NCI-H1105 (cell line): ENCODE data around the gene LILRB2.
"Not testable (repeated sequence)": the region's sequence is repeated elsewhere in the genome, so short reads cannot be mapped to it uniquely, and the experiment has no call there.

Source experiments
- DNase-seq: peaks from one replicate; lab custom pipeline; 2025; lab: John Stamatoyannopoulos, UW

Gene LILRB2

DNA sequence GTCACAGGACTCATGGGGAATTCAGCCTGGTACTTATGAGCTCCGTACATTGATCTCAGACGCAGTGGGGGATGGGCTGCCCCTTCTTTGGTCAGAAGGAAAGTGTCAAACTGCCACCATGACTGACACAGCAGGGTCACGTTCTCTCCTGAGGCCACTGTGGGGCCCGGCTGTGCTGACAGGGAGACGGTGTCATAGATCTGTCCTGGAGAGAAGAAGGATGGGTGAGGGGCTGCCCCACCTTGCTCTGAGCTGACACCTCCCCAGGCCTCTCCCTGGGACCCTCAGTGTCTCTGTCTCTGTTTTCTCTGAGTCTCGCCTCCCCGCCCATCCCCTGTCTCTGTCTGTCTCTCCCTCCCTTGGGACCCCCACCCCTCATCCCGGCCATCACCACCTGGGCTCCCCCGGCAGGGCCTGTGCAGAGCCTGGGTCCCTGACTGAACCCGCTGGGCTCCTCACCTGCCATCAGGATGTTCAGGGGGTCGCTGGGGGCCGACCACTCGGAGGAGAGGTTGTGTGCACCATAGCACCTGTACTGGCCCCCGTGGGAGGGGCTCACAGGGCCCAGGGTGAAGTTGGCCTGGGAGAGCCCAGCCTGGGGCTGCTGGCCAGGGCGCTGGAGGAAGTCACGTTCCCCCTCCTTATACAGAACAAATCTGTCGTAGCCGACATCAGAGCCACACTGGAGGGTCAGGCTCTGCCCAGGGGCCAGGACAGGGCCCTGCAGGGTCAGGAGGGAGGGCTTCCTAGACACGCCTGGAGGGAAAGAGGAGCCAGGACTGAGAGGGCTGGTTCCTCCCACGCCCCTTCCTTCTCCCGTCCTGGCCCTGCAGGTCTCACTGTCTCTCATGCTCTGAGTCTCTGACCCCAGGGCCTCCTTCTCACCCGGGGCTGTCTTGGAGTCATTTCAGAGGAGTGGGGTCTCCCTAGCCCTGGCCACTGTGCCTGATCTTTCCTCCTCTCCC, 40.3 kb downstream of the LILRB2 start:
- DNase-seq = not testable (repeated sequence)

DNA sequence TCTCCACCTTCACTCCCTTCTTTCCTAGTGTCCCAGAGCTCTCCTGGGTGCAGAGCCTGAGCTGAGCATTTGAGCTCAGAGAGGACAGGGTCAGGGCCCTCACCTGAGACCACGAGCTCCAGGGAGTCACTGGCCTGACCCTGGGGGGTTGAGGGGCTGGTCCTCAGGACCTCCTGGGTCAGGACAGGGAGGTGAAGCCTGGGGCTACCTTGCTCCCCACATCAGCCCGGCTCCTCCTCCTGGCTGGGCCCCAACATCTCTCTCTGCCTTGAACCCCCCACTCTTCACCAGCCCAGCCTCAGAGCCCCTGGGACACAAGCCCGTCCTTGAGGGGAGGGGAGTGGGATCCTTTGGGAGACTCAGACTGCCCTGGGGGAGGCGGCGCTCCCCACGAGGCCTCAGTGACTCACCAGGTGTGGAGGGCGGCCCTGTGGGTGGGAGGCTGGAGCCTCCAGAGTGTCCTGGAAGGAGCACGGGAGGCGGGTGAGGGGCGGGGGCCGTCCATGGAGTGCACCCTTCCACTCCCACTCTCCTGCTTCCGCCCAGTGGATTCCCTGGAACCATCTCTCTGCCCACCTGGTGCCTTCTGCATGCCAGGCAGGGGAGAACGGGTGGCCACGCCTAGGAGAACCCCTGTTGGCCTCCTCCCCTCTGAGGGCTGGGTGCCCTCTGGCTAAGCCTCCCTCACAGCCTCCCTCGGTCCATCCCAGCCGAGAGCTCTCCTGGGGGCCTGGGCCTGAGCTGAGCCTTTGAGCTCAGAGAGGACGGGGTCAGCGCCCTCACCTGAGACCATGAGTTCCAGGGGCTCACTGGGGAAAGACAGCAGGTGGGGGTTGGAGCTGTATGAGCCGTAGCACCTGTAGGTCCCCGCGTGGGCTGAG, 41.2 kb downstream of the LILRB2 start:
- DNase-seq = not testable (repeated sequence)

DNA sequence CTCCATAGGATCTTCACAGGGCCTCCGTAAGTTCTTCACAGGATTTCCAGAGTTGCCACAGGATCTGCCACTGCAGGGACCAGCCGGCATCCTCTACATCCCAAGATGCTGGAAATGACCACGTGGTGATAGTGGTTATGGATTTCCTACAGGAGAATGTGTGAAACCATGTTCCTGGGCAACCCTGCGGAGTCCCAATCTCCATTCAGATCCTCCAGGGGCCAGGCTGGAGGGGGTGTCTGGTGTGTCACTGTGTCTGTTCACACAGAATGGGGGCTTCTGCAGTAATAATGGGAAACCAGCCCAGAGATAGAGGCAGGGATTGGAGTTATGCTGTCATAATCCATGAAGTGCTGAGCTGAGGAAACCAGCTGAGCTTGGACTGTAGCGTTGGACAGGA, 47.0 kb downstream of the LILRB2 start:
- no peak for DNase-seq

DNA sequence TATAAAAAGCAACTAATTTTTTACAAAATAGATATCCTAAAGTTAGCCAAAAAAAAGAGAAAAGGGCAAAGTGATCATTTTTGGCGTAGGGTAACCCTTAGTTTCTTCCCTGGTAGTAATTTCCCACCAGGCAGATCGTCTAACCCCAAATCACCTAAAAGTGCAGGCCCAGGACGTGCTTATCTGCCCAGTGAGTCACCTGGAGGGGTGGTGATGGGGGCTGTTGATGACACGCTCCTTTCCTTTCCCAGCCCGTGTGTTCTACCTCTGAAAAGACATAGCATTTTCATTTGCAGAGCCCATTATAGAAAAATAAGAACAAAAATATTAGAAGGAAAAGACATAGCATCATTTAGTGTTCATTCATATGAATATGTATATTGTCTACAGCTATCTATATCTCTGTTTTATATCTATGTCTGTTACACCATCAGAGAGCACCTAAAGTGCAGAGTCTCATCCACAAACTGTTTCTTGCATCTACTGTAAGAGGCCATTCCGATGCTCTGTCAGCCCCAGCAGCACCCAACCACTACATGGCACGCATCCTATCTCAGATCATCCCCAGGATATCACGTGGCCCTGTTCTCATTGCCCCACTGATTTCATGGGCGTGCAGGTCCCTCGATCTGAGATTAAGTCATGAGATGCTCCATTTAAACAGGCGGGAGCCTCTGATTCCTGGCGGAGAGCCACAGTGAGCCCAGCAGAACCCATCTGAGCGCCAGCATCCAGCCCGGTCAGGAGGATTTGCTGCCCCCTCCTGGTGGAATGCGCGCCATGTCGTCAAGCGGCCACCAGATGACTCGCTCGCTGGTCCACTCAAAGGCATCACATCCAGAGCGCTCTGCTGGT, 49.6 kb downstream of the LILRB2 start:
- DNase-seq = peak; percentile 91

DNA sequence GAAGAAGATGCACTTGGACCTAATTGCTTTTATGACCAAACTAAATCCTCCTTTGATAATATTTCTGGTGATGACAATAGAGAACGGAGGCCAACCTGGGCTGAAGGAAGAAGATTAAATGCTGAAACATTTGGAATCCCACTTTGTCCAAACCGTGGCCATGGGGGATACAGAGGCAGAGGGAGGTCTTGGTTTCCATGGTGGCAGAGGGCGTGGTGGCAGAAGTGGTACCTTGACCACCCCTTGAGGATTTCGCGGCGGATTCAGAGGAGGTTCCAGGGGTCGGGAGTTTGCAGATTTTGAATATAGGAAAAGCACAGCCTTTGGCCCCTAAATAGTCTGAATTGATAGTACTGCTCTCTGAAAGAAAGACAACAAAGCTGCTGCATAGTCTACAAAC, 50.9 kb downstream of the LILRB2 start:
- DNase-seq = no peak

DNA sequence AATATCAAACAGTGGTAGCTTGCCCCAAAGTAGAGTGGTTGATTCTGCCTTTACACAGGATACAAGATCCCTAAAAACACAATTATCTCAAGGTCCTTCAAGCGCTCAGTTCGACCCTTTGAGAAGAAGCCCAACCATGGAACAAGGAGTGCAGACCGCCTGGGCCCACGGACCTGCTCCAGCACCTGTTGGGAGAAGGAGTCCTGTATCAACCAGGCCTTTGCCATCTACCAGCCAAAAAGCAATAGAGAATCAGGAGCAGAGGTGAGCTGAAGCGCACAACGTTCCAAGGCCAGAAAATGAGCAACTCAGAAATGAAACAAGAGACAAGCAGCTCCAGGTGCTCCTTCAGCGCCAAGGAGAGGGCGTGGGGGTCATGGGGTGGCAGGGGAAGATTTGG, 51.8 kb downstream of the LILRB2 start:
- no peak for DNase-seq

DNA sequence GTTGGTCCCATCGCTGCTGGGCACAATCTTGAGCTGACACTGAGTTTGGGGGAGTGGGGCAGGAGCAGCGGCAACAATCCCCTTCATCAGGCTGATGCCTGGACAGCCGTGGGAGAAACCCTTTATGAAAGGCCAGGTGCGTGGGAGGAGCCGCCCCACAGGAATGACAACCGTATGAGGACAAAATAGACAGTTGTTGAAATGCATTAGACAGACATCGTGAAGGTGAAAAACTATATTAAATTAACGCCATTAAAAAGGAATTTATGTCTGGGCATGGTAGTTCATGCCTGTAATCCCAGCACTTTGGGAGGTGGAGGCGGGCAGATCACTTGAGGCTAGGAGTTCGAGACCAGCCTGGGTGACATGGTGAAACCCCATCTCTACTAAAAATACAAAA, 56.3 kb downstream of the LILRB2 start:
- not testable (repeated sequence) for DNase-seq

DNA sequence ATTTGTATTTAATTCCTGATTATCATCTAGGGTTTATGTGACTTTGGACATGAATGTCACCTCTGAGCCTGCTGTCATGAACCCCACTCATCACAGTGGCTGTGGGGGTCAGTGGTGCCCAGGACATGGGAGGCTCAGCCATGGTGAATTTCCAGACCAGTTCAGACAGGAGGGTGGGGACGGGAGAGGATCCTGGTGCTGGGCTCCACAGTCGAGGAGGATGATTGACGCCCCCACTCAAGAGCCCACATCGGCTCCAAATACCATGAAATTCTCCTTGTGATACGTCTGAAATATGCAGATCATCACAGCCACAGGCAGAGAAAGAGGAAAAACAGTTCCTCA, 57.0 kb downstream of the LILRB2 start:
- not testable (repeated sequence) for DNase-seq
